Spleen (tissue), 7 donors: ENCODE measurements around the gene PCSK4.

Experiments used
- CTCF ChIP-seq, 11 experiments: fragments of 200-600 bp in 7 of 11; fragments of 450-650 bp in 4 of 11; sonication (generic) in 4 of 11; IDR thresholded peaks in 8 of 11; conservative IDR thresholded peaks in 3 of 11; 1 replicate in 7 of 11; 2 replicates in 4 of 11; pipeline versions ENCODE4 v1.4.0 to v1.8.0; 2016 to 2021; ENCODE audit warnings: antibody characterized with exemption in 11 of 11, inconsistent platforms in 4 of 11, mild to moderate bottlenecking in 1 of 11
- POLR2A ChIP-seq, 3 donors: fragments of 450-650 bp; IDR thresholded peaks; one replicate each; pipeline ENCODE4 v1.5.1; 2017; ENCODE audit warnings: antibody characterized with exemption in 3 of 3, mild to moderate bottlenecking in 1 of 3
- POLR2AphosphoS5 ChIP-seq, 3 donors: sonication (generic); formaldehyde crosslinking; IDR thresholded peaks; one replicate each; pipeline ENCODE4 v1.5.1; 2017; ENCODE audit warnings: antibody characterized with exemption in 3 of 3
- donor health status: DM: no; HTN: no; CAD: no; lungs with moderate emphysema.
- donor health status: DM: no; HTN: no; CAD: no.
- donor health status: DM: no; HTN: no; CAD: no.

GRCh38 chr19:1510807-1511206 is 20.7 kb upstream of the PCSK4 start:
- TF ChIP-seq POLR2A (IDR thresholded peaks at IDR 0.05) (no peak), CTCF (IDR thresholded peaks at IDR 0.05 in 8 of 11, conservative IDR thresholded peaks at IDR 0.05 in 3 of 11) (no peak), POLR2AphosphoS5 (IDR thresholded peaks at IDR 0.05) (no peak)
